Transverse colon (tissue), 4 donors: ENCODE results near the gene POLR2I. TPM values are rescaled to one million over a fixed set of nuclear protein-coding genes. Genes with fewer than 3 reads are reported as not detected.

Experiments used
- DNase-seq: peaks from one replicate; pipeline ENCODE4 v3.0.0-alpha.2; 2019
- H3K27ac ChIP-seq, 4 donors: fragments of 200-600 bp; sonication (generic); 2 replicates each; pipeline ENCODE4 v1.5.1; 2016 to 2018; ENCODE audit warnings: inconsistent platforms in 4 of 4
- H3K27me3 ChIP-seq: fragments of 200-600 bp; sonication (generic); 2 replicates; pipeline ENCODE4 v1.5.1; 2017; ENCODE audit warnings: inconsistent platforms
- H3K36me3 ChIP-seq, 4 donors: fragments of 200-600 bp; sonication (generic); 2 replicates each; pipeline ENCODE4 v1.5.1; 2017 to 2019; ENCODE audit warnings: inconsistent platforms in 4 of 4
- H3K4me1 ChIP-seq, 4 donors: fragments of 200-600 bp; sonication (generic); 2 replicates each; pipeline ENCODE4 v1.5.1; 2017 to 2020; ENCODE audit warnings: inconsistent platforms in 4 of 4
- H3K4me3 ChIP-seq, 4 donors: fragments of 200-600 bp; sonication (generic); 1 replicate in 1 of 4; 2 replicates in 3 of 4; pipeline versions ENCODE4 v1.5.1 to v1.6.1; 2017 to 2019; ENCODE audit warnings: inconsistent platforms in 4 of 4
- H3K9me3 ChIP-seq, 2 donors: fragments of 200-600 bp; sonication (generic); 2 replicates each; pipeline ENCODE4 v1.5.1; 2017 to 2019; ENCODE audit warnings: inconsistent platforms in 2 of 2
- CTCF ChIP-seq, 5 experiments: fragments of 200-600 bp in 3 of 5; fragments of 450-650 bp in 2 of 5; sonication (generic) in 3 of 5; IDR thresholded peaks; 1 replicate in 2 of 5; 2 replicates in 3 of 5; pipeline ENCODE4 v1.5.1; 2016 to 2017; ENCODE audit warnings: antibody characterized with exemption in 5 of 5, inconsistent platforms in 3 of 5, mild to moderate bottlenecking in 2 of 5, moderate library complexity in 1 of 5
- EP300 ChIP-seq: sonication (generic); formaldehyde crosslinking; IDR thresholded peaks from one replicate; pipeline ENCODE4 v1.6.1; 2017; ENCODE audit warnings: antibody characterized with exemption, low read depth
- POLR2A ChIP-seq: fragments of 450-650 bp; IDR thresholded peaks from one replicate; pipeline ENCODE4 v1.6.1; 2016; ENCODE audit warnings: antibody characterized with exemption, mild to moderate bottlenecking, moderate library complexity
- POLR2AphosphoS5 ChIP-seq, 3 donors: sonication (generic); formaldehyde crosslinking; IDR thresholded peaks; one replicate each; pipeline ENCODE4 v1.6.1; 2016; ENCODE audit warnings: antibody characterized with exemption in 3 of 3
- WGBS, 2 donors: methylation state at CpG; one replicate each; pipeline ENCODE4 v1.1.5; 2018; ENCODE audit warnings: low coverage in 1 of 2; 5-methylcytosine and 5-hydroxymethylcytosine counted together
- in situ Hi-C, 4 donors: fragments of 200-750 bp; cut with MboI; loops; one replicate each; pipeline versions ENCODE4 v1.15.0 to v1.15.1; 2017; ENCODE audit warnings: low sequenced_read_pairs in 3 of 4, low pct_ligation_motif_present in 1 of 4, low pct_unique_long_range_greater_than_20kb in 1 of 4
- intact Hi-C: fragments of 100-400 bp; cut with DNase I; formaldehyde crosslinking; loops from one replicate; pipeline ENCODE4 v1.15.1; 2023; ENCODE audit warnings: low total_unique reads
- total RNA-seq, 4 donors: library from RNA; depleted of rRNA; stranded (reverse); fragments of >200 nt; gene quantifications; one replicate each; pipeline ENCODE4 v1.1.0, GENCODE V29; 2016

POLR2I gene
- total RNA-seq, 4 donors from 2014 or later = 15.1 to 44.9 (median 44.0) TPM; not detected in 1

- no peak overlapping the region for H3K4me3 ChIP-seq
These were observed 6.9 kb upstream of the POLR2I start for GRCh38 chr19:36121486-36122124.

GRCh38 chr19:36120984-36121358, 6.3 kb upstream of the POLR2I start:
- intact Hi-C loops (no loop called here), in situ Hi-C loops (no loop called here)
- DNase-seq = no peak
- Histone ChIP-seq H3K27ac (no peak overlapping the region), H3K4me3 (no peak overlapping the region), H3K9me3 (no peaks in the 10 kb centered on the region), H3K36me3 (peaks cover 0 to 17% (median 5%) of the 10 kb centered on the region in 4 donors), H3K27me3 (no peaks in the 10 kb centered on the region), H3K4me1 (peaks cover 4 to 18% (median 11%) of the 10 kb centered on the region in 4 donors)
- WGBS, 2 donors = 92 to 96% methylated on average over 11 to 18 of the region's 18 CpGs
- TF ChIP-seq POLR2A = no peak
- no peak for TF ChIP-seq EP300
- no peak for TF ChIP-seq POLR2AphosphoS5 (IDR thresholded peaks at IDR 0.05)
- TF ChIP-seq CTCF (IDR thresholded peaks at IDR 0.05) = no peak

More at GRCh38 chr19:36121486-36122124, 6.9 kb upstream of the POLR2I start:
- 85 to 90% methylated on average over 25 to 31 of the region's 49 CpGs for WGBS, 2 donors
- H3K36me3 ChIP-seq = peaks cover 0 to 17% (median 5%) of the 10 kb centered on the region in 4 donors
- intact Hi-C loops (no loop called here), in situ Hi-C loops (no loop called here)
- TF ChIP-seq POLR2AphosphoS5 (IDR thresholded peaks at IDR 0.05) (no peak), POLR2A (no peak), CTCF (IDR thresholded peaks at IDR 0.05) (no peak), EP300 (no peak)
- no peaks in the 10 kb centered on the region for H3K9me3 ChIP-seq
- DNase-seq = no peak
- H3K27ac ChIP-seq = no peak overlapping the region
- peaks cover 0 to 12% (median 5%) of the 10 kb centered on the region in 4 donors for H3K4me1 ChIP-seq
- H3K27me3 ChIP-seq = no peaks in the 10 kb centered on the region

GRCh38 chr19:36120092-36120983, 5.7 kb upstream of the POLR2I start:
- peaks cover 4 to 21% (median 12%) of the 10 kb centered on the region in 4 donors for H3K4me1 ChIP-seq
- in situ Hi-C loops = no loop called here
- TF ChIP-seq POLR2A (no peak), EP300 (no peak), POLR2AphosphoS5 (IDR thresholded peaks at IDR 0.05) (no peak), CTCF (IDR thresholded peaks at IDR 0.05) (no peak)
- H3K27me3 ChIP-seq = no peaks in the 10 kb centered on the region
- WGBS, 2 donors = 90% methylated on average over 26 of the region's 26 CpGs; no CpG with 5 or more reads in 1 of the 2 donors
- intact Hi-C loops = no loop called here
- no peak for DNase-seq
- peaks cover 0 to 13% (median 2%) of the 10 kb centered on the region in 4 donors for H3K36me3 ChIP-seq
- no peak overlapping the region for H3K27ac ChIP-seq
- H3K9me3 ChIP-seq = no peaks in the 10 kb centered on the region
- H3K4me3 ChIP-seq = no peak overlapping the region

GRCh38 chr19:36116344-36116637, 1.6 kb upstream of the POLR2I start:
- H3K9me3 ChIP-seq = no peaks in the 10 kb centered on the region
- peaks cover 0 to 4% (median 0%) of the 10 kb centered on the region in 4 donors for H3K36me3 ChIP-seq
- TF ChIP-seq POLR2A = no peak
- TF ChIP-seq EP300 = no peak
- TF ChIP-seq CTCF (IDR thresholded peaks at IDR 0.05) = no peak
- TF ChIP-seq POLR2AphosphoS5 (IDR thresholded peaks at IDR 0.05) = no peak
- 93% methylated on average over 1 of the region's 1 CpG; no CpG with 5 or more reads in 1 of the 2 donors for WGBS, 2 donors
- intact Hi-C loops (no loop called here), in situ Hi-C loops (no loop called here)
- peak overlapping the region; percentile 87 to 94 (median 93) for H3K27ac ChIP-seq
- peaks cover 11 to 30% (median 22%) of the 10 kb centered on the region in 4 donors for H3K4me1 ChIP-seq
- no peaks in the 10 kb centered on the region for H3K27me3 ChIP-seq
- no peak for DNase-seq
- peak overlapping the region in 3 of 4 donors; percentile 62 to 71 (median 70) for H3K4me3 ChIP-seq
